GM18868 (cell line): ENCODE measurements around the gene AGBL1.

Source experiments
- ATAC-seq: cut with Tn5 transposase; IDR thresholded peaks from one replicate; pipeline ENCODE4 v1.9.1; 2021; ENCODE audit warnings: mild to moderate bottlenecking, moderate library complexity; ENCODE audit not compliant: unreplicated experiment

AGBL1 gene

DNA sequence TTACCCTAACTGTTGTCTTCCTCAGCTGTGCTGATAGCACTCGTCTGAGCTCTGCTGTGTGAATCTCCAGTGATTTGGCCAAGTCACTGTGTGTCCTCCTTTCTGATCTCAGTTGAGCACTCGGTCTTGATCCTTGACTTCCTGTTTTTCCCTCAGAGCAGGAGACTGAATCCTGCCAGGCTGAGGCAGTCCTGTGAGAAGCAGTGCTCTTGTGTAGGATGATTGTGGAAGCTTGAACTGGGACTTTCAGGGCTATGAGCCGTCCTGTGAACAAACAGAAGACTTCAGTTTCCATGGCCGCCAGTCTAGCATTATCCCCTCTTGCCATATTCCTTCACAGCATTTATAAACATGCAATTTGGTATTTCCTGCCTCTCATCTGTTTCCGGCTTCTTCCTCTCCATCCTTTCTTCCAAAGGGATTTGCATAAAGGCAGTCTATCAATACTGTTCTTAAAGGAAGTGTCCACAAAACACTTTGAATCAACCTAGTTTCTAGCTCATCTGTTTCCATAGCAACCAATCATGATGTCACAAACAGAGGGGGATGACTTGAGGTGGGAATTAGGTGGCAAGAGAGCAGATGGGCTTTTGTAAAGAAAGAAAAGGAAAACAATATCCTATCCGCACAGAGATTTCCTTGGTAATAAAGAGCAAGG is 237.2 kb downstream of the AGBL1 start:
- ATAC-seq, result no peak

DNA sequence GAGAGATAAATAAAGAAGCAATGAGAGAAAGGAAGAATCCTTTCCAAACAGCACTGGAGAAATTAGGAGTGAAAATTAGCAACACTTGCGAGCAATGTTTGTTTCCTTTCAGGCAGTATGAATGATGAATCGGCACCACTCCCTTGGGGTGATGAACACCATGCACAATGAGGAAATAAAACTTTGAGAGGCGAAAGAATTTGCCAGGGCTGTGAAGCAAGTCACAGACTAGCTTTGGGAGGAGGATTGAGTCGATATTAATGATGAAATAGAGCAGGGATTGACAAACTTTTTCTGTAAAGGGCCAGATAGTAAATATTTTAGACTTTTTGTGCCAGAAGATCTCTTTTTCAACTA is 237.7 kb downstream of the AGBL1 start:
- no peak for ATAC-seq

DNA sequence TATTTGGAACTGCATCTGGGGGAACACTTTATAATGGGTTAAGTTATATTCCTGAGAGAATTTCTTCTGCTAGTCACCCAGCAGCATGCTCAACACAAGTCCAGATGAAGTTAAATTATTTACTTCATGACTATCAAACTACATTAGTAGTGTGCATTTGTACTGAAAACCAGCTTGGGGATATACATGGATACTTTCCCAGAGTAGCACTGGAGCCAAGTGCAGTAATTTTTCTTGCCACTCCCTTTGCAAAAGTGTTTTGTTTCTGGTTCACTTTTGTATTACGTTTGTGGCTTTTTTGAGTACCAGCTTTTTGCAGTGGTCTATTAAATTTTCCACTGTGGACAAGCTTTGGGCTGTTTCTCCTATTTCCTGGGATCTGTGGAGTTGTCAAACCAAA is 243.0 kb downstream of the AGBL1 start:
- no peak for ATAC-seq

DNA sequence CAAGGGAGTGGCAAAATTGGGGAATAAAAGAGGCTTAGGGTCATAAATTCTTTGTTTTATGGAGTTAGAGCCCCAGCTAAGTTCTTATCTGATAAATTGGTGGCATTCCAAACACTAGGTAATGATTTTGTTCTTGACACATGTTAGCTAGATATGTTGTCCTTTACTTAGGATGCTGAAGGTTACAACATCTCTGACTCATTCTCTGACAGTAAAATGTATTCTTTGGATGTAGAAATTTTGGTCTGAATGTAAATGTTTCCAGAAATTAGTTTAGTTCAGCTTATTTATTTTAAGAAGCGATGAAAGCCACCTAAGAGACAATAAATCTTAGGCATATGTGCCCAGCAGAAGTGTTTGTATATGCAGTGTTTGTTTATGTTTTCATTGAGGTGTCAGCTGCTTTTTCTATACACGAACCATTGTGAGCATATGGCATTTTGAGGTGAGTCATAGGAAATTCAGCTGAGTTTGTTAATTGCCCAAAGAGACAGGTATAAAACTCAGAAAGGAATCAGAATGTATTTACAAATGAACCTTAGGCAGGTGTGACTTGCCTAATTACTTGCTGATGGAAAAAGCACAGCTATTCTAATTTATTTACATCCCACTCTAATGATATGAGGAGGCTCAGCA is 247.7 kb downstream of the AGBL1 start:
- ATAC-seq, result no peak

DNA sequence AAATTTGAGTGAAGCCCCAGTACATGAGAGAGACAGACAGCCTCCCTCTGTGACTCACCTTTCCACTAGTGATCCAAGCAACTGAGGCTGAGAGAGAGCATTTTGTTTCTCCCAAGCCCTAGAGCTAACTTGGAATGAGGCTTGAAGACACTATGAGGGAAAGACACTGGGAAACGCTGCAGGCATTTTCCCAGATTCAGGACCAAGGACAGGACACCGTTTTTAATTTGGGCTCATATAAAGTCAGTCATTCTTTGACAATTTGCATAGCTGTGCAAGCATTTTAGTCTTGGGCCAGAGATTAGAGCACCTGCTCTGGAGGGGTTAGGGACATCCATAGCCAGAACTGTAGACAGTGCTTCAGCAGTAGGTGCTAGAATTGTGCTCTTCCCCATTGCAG is 249.0 kb downstream of the AGBL1 start:
- ATAC-seq, result no peak

DNA sequence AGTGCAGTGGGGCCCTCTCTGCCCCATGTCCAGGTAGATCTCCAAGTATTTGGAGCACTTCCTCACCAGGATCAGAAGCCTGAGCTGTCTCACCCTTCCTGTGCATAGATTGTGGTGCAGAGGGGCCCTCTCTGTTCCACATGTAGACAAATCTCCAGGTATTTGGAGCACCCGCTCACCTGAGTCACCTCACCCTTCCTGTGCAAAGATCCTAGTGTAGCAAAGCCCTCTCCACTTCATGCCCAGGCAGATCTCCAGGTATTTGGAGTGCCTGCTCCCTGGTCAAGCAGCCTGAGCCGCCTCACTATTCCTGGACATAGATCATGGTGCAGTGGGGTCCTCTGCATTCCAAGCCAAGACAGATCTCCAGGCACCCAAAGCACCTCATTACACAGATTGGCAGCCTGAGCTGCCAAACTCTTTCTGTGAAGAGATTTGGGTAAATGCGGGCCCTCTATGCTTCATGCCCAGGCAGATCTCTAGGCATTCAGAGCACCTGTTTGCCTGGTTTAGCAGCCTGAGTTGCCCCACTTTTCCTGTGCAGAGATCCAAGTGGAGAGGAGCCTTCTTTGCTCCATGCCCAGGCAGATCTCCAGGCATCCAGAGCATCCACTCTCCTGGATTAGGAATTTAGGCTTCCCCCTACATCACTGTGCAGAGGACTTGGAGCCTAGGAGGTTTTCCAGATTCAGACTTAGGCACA is 249.8 kb downstream of the AGBL1 start:
- no peak for ATAC-seq

DNA sequence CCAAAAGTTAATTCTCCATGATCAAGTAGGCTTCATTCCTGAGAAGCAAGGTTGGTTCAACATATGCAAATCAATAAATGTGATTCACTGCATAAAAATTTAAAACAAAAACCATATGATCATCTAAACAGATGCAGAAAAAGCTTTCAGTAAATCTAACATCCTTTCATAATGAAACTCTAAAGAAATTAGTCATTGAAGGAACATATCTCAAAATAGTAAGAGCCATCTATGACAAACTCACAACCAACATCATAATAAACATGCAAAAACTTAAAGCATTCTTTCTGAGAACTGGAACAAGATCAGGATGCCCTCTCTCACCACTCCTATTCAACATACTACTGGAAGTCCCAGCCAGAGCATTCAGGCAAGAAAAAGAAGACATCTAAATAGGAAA is 254.1 kb downstream of the AGBL1 start:
- no peak for ATAC-seq

DNA sequence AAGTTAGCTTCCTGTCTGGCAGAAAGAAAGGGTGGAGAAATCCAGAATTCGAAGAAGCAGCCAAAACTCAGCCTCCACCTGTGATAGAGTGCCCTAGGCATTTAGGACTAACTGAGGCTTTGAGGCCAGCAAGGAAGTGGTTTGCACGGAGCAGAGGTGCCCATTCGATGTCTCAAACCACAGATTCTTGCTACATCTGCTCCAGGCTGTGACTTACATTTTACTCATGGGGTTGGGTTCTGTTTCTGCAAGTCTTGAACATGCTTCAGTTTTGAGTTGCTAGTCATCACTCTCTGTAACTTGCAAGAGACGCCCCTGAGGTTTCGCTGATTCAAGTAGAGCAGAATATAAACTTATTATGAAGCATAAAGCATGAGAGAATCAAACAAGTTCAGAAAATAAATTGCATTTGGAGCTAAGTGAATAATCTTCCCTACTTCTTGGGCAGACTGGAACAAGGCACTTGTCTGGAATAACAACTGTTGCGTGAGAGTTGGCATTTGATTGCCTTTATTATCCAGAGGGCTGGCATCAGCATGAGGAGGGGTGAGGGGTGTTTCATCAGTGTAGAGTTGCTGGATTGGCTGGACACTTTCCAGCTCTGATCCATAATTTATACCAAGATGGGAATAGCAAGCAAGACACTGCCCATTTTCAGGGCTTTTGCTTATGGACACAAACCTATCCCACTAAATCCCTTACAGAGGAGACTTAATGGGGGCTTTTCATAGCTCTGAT is 256.5 kb downstream of the AGBL1 start:
- no peak for ATAC-seq

DNA sequence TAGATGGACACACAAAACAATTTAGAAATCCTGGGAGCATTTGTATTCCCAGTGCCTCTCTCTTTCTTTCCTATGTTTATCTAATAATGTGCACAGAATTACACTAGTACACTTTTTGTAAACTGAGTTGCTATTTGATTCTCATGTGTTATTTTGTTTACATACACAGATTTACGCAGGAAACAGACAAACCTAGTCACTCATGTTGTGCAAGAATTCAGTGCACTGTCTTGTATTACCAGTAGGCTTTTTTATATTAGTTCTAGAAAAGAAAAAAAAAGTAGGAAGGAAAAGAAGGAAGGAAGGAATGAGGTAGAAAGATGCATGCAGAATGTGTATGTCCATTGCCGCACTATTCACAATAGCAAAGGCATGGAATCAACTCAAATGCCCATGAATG is 257.4 kb downstream of the AGBL1 start:
- no peak for ATAC-seq

DNA sequence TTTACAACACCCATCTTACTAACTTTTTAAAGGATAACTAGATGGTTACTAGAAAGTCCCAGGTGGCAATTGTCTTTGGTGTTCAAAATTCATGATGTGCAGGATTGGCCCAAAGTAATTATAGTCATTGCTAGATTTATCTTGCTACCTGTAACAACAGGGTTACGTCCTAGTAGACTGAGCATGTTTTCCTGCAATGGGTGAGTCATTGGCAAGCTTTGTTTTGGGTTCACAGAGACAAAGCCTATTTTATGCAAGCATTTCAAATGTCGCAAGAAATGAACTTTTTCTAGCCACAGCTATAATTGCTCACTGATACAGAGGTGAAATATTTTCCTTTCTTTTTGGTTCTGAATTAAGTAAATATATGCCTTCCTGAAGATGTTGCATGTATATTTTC is 267.6 kb downstream of the AGBL1 start:
- ATAC-seq, result no peak

DNA sequence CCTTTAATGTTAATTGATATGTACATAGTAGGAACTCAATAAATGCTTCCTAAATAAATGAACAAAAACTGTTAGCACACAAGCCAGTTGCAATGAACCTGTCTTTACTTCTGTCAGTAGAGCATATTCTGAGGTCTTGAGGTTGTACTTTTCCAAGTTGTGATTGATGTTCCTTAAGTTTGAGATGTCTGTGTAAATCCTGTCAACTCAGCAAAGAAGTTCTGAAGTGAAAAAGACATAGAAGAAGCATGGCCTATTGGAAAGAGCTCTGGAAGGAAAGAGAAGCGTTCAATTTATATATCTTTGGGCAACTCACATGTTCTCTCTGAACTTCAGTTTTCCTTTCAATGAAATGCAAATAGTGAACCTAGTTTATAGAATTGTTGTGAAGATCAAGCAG is 269.9 kb downstream of the AGBL1 start:
- ATAC-seq, result no peak

DNA sequence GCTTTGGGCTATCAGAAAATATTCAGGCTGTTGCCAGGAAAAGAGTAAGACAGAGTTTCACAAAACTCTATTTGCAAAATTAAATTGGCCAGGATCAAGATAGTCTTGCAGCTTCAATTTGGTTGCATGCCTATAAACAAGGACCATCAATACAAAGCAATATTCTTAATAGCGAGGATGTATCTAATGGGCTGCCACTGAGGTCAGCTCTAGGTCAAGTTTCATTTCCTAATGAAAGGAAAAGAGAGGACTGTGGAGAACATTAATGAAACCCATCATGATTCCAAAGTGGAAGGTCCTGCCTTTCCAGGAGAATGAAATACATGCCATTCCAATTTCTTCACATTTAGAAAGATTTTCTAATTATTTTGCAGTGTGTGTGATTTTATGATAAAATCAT is 273.5 kb downstream of the AGBL1 start:
- ATAC-seq, result no peak

DNA sequence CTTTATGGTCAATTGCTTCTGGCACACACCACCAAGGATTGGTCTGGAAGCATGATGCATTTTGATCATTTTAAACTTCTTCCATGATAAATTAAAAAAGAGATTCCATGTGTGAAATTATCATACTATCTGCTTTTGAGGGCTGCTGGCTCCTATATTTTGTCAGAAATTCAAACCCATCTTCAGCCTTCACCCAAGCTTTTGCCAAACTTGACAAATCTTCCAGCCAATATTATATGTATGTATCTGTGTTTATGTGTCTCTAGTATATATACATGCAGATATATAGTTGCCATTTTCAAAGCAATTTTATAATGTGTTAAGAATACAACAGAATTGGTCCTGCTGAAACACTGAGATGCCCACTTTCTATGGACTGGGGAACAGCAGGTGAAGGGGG is 275.7 kb downstream of the AGBL1 start:
- ATAC-seq, result no peak

DNA sequence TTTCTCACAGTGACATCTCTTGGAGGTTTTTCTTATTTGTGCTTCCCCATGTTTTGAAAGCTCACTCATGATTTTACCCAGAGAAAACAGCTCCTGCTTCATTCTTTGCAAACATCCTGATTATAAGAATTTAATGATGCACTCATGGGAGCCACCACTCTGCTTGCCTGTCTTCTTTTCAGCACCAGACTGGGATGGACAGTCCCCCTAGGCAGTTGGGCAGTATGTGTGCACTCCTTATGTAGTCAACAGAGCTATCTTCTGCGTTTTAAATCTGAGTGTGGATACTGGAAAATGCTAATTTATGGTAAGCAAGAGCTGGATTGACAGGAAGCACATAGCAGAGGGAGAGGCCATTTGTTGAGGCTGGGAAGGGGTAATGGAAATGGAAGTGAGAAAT is 276.1 kb downstream of the AGBL1 start:
- no peak for ATAC-seq

DNA sequence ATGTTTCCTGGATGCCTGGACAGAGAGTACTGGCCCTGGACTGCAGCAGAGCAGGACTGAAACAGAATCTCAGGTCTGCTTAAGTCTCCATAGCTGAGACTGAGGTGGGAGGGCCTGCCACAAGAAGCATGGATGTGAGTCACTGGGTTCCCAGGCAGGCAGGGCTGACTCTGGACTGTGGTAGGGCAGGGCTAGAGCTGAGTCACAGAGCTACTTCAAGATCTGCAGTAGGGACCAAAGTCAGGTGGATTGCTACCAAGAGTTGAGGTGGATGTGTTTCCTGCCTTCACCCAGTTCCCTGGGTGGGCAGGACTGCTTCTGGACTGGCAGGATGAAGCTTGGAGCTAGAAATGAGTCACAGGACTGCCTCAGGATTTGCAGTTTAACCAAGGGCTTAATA is 282.9 kb downstream of the AGBL1 start:
- no peak for ATAC-seq

DNA sequence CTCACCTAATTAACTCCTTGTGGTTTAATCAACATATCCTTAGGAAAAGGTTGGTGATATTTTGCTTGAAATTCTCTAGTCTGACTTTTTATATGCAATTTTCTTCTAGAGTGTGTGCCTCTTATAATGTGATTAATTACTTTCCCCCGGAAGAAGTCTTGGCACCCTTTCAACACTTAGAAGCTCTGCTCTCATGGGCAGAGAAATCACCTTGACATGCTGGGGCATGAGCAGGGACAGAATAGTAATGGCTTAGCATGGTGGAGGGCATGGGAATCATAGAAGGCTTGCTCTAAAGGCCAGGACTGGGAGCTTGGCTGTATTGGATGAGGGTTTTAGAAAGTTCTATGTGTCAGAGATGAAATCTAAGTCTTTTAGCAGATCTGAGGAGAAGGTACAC is 293.5 kb downstream of the AGBL1 start:
- no peak for ATAC-seq

DNA sequence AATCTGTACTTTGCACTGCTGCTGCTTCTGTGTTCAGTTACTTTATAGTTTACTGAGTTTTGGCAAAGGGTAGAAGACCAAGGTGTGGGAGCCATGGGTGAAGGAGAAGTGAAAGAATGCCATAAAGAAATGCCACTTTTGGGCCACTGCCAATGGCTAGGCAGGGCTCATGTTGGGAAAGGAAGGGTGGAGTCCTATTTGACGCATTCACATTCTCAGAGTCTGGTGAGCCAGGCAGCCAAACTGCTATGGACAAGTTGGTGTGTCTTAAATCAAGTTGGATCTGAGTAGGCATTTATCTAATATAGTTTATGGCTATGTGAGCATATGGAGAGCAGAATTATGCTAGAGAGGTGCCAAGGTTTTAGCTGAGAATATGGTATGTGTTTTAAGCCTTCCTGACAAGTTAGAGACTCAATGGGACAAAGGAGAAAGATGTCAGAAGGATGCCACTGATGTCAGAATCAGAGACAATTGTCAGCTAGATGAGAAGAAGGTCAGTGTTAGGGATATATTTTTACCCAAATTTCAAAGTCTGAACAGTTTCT is 296.1 kb downstream of the AGBL1 start:
- ATAC-seq, result no peak

DNA sequence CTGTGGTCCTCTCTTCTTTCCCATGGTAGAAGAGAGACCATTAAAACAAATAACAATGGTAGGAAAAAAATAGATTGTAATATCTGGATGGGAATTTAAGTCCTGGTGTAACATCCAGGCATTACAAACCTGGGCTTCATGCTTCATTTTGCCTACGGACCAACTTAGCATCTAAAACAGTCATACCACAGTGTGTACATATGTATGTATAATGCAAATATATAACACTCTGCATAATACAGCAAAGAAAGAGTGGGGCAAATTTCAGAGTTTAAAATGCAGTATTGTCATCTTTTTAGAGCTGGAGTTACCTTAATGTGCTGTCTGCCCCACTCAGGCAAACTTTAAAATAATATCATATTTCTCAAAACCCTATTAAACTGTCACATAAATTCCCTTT is 298.2 kb downstream of the AGBL1 start:
- ATAC-seq, result no peak

DNA sequence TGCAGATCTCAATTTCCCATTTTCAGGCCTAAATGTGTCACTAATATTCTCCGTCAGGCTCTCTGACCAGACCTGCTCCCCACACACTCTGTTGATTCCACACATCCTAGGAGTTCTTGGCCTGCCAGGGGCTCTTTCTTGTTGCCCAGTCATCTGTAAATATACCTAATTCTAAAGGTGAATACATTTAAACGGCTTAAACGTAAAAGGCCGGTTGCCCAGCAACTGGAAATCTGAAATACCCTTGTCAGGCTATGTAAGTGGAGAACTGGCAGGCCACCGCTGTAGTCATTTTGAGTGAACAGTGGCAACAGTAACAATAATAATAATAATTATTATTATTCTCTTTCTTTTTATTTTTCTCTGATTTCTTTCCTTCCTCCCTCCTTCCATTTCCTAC is 302.7 kb downstream of the AGBL1 start:
- ATAC-seq, result no peak

DNA sequence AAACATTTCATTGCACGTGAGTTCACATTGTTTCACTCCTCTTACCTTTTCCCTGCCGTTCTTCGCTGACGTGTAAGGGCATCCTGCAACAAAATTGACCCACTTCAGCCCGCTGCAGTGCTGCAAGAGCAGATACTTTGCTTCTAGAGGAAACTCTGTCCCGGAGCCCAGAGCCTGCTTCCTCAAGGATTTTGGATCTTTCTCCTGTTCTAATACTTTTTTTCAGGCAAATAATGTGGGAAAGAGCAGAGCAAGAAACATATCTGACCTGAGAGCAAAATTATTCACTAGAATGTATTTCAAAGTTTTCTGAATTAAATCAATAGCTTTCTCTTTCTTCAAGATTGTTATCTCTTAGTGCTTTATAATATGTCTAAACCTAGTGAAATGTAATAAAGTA is 303.9 kb downstream of the AGBL1 start:
- ATAC-seq, result no peak

DNA sequence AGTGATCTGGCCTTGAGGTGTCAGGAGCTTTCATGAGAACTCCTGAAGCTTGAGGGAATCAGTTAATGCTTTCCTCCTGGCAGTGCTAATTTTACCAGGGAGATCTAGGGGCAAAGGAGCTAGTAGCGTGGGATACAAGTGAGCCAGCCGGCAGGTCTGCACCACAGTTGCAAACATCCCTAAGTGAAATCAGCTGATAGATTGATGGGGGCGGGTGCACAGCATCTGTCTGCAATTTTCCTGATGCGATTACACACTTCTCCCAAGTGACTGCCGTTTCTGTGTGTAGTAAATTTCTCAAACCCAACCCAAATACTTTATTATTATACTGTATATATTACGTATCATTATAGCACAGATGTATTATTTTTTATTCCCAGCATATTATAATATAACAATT is 304.5 kb downstream of the AGBL1 start:
- ATAC-seq, result no peak

DNA sequence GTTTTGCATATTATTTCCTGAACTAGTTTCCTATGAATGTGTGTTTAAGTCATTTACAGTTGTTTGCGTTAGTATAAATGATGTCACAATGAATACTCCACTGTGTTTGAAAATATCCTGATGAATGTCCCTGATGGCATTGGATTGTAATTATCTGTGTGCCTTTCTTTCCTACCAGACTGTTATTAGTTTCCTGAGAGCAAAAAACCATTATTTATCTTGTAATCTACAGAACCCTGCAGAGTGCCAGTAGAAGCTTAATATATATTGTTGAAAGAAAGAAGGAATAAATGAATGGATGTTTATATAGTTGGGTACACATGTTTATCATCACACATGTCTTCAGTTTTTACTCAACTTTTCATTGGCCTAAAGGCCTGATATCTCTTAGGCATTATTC is 312.6 kb downstream of the AGBL1 start:
- no peak for ATAC-seq
